RWPE1 (cell line): ENCODE measurements around the gene SLC9A6.
A peak's percentile ranks its signal among the peaks of the same experiment; 100 is the strongest.

ENCODE experiments used
- CTCF ChIA-PET: fragments of 350-600 bp; sonication (Branson Sonifier 250); formaldehyde crosslinking; extraction: SDS; loops from one replicate; lab custom pipeline; 2021; lab: Yijun Ruan, JAX
- POLR2A ChIA-PET: fragments of 400-600 bp; formaldehyde crosslinking; extraction: SDS; loops from one replicate; lab custom pipeline; 2020; ENCODE audit warnings: antibody characterized with exemption; ENCODE audit not compliant: low non-redundant PET; lab: Yijun Ruan, JAX
- DNase-seq: peaks from one replicate; pipeline ENCODE4 v3.0.0; 2012; ENCODE audit warnings: low spot score
- H3K27ac ChIP-seq: fragments of 450-650 bp; 2 replicates; pipeline ENCODE4 v1.5.1; 2017
- CTCF ChIP-seq: fragments of 450-650 bp; conservative IDR thresholded peaks from 2 replicates; pipeline ENCODE4 v1.5.1; 2017; ENCODE audit warnings: low read depth, mild to moderate bottlenecking

The SLC9A6 gene

GRCh38 chrX:136021903-136022302 lies 36.7 kb downstream of the SLC9A6 start:
- no peak for DNase-seq
- H3K27ac ChIP-seq = no peak overlapping the region
- POLR2A ChIA-PET = no interaction called here
- TF ChIP-seq CTCF = no peak
- CTCF ChIA-PET = no interaction called here

DNA sequence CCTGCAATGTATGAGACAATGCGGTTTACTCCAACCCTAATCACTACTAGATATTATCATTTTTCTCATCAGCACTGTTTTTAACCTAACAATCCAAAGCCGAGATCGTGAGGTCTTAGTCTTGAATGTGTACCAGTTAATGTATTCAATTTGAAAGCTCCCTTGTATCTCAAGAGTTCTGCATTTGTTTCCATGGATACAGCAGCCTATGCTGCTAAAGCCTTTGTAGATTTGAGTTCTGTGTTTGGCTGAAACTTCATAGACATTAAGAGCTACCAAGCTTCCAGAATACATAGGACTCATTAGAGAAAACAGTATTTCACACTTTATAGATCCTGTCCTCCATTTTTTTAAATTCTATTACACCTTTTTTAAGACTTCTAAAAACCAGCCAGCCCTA lies 39.9 kb downstream of the SLC9A6 start:
- ChIA-PET CTCF (no interaction called here), POLR2A (no interaction called here)
- DNase-seq = no peak
- no peak overlapping the region for H3K27ac ChIP-seq
- TF ChIP-seq CTCF = no peak

DNA sequence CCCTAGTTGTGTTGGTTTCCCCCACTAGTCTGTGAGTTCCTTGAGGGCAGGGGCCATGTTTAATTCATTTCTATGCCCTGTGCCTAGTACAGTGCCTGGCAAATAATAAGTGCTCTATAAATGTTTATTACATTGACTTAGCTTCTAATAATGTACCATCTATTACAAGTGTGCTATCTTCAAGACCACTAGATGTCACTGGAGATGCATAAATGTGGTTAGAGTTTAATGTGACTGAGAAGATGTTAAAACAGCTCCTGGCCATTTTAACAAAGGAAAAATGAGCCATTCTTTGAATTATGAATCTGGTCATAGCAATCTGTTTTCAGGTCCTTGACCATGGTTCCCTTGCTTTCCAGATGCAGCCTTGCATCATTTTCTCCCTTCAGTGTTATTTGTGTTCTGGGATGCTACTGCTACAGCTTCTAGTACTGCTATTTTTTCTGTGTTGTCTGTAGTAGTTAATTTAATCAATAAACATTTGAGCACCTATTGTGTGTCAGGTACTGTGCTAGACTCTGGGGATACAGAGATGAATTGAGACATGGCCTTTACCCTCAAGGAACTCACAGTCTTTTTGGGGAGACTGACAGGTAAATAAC lies 43.2 kb downstream of the SLC9A6 start:
- ChIA-PET CTCF (interaction anchor here (0.5 to 2.2 kb wide), 13 partner anchors 12 to 670 kb away, joined by 3 to 18 read pairs (median 4); no protein-coding TSS in a partner anchor), POLR2A (no interaction called here)
- H3K27ac ChIP-seq = no peak overlapping the region
- peak; percentile 38 for TF ChIP-seq CTCF
- DNase-seq = peak; percentile 18

DNA sequence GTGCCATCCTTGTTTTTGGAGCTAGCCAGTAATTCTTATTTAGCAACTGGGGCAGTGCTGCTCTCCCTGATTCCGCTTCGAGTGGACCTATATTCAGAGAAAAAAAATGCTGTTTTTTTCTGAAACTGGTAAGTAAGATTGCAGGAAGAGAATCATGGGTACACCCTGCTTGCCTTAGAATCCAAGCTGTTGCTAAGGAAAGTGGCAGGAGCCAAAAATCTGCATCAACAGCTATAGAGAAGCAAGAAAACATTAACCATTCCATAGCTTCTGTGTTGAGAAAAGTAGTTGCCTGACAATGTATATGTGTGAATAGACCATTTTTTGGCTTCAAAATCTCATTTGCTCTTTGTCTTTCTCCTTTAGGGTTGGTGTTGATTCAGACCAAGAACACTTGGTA lies 44.5 kb downstream of the SLC9A6 start:
- no peak overlapping the region for H3K27ac ChIP-seq
- ChIA-PET POLR2A (no interaction called here), CTCF (no interaction called here)
- no peak for TF ChIP-seq CTCF
- DNase-seq = no peak

GRCh38 chrX:136030303-136031191 lies 45.3 kb downstream of the SLC9A6 start:
- no peak for DNase-seq
- no peak overlapping the region for H3K27ac ChIP-seq
- no peak for TF ChIP-seq CTCF
- POLR2A ChIA-PET = no interaction called here
- CTCF ChIA-PET = interaction anchor here (1.2 kb wide), 1 partner anchor 178 kb away, joined by 4 read pairs; no protein-coding TSS in a partner anchor

DNA sequence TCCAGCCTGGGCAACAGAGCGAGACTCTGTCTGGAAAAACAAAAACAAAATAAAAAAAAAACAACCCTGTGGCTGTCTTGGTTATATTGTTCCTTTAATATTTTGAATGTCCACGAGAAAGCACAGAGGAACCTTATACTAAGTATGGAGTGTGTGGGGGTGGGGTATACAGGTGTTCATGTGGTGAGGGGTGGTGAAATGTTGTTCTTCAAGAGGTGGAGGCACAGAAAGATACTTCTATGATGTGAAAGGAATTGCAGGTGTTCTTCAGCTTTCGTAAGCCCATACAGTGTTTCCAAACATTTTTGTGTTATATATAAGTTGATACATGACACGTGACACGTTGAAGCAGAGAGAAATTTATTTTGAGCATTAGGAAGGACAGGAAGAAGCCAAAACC lies 46.4 kb downstream of the SLC9A6 start:
- no peak for DNase-seq
- no peak for TF ChIP-seq CTCF
- POLR2A ChIA-PET = no interaction called here
- CTCF ChIA-PET = interaction anchor here (1.2 kb wide), 1 partner anchor 177 kb away, joined by 4 read pairs; no protein-coding TSS in a partner anchor
- H3K27ac ChIP-seq = no peak overlapping the region
